Measurements from ENCODE around the gene PVALEF. TPM values are rescaled to one million over a fixed set of nuclear protein-coding genes. Genes with fewer than 3 reads are reported as not detected.
A peak's percentile ranks its signal among the peaks of the same experiment; 100 is the strongest.
"Not testable (repeated sequence)": the region's sequence is repeated elsewhere in the genome, so short reads cannot be mapped to it uniquely, and the experiment has no call there.

Gene PVALEF
- total RNA-seq, 2 experiments from 2014 or later: not detected

DNA sequence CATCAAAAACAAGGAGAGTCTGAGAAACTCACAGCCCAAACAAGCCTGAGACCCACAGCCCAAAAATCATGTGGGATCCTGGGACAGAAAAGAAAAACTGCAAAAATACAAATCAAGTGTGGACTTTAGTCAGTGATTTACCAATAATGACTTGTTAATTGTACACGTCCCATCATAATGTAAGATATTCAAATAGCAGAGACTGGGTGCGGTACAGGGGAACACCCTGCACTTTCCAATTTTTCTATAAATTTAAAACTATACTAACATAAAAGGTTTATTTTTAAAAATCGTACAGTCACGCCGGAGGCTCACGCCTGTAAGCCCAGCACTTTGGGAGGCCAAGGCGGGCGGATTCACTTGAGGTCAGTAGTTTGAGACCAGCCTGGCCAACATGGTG lies 48.7 kb downstream of the PVALEF start:
- Mint-ChIP-seq H3K9me3 (no peaks in the 10 kb centered on the region), H3K27ac (no peak overlapping the region), H3K4me1 (no peaks in the 10 kb centered on the region), H3K27me3 (no peaks in the 10 kb centered on the region), H3K36me3 (no peaks in the 10 kb centered on the region), H3K4me3 (no peak overlapping the region)
- ATAC-seq (ENCODE audit: low read depth) (no peak), DNase-seq (no peak)
- POLR2A ChIA-PET: no interaction called here

DNA sequence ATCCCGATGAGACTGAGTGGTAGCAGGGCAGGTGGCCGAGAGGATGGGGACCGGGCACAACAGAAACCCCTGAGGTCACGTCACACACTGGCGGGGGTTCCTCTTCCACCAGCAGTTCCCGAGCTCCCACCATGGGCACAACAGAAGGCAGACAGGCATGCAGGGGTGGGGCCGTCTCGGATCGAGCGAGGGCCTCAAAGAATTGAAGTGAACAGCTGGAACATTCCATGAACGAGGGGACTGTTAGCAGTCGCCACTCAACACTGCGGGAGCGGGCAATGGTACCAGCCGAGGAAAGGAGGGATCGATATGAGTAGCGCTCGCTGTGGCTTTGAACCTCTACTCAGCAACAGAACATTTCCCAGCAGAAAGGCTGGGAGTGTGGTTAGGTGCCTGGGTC lies 52.2 kb downstream of the PVALEF start:
- Mint-ChIP-seq H3K9me3 (no peaks in the 10 kb centered on the region), H3K36me3 (no peaks in the 10 kb centered on the region), H3K4me3 (no peak overlapping the region), H3K4me1 (peaks cover 6% of the 10 kb centered on the region), H3K27ac (no peak overlapping the region), H3K27me3 (no peaks in the 10 kb centered on the region)
- DNase-seq (no peak), ATAC-seq (ENCODE audit: low read depth) (no peak)
- POLR2A ChIA-PET: no interaction called here

DNA sequence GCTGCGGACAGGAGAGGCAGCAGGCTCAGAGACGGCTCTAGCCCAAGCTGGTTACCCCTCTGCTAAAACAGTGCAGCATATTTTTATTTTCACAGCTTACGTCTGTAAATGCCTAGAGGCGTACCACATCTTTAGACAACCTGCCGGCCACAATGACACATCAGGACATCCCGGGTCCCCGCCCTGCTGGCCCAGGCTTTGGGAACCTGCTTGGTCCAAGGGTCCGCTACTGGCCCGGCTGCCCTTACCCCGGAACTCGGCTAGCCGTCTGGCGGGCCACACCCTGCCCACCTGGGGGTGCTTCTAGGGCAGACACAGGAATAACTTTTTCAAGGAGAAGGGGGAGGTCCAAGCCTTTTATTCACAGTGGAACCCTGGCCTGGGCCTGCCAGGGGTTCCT lies 53.2 kb downstream of the PVALEF start:
- Mint-ChIP-seq H3K27me3 (no peaks in the 10 kb centered on the region), H3K9me3 (no peaks in the 10 kb centered on the region), H3K4me3 (no peak overlapping the region), H3K36me3 (no peaks in the 10 kb centered on the region), H3K4me1 (peaks cover 7% of the 10 kb centered on the region), H3K27ac (no peak overlapping the region)
- ATAC-seq (ENCODE audit: low read depth) (no peak), DNase-seq (no peak)
- POLR2A ChIA-PET: no interaction called here

DNA sequence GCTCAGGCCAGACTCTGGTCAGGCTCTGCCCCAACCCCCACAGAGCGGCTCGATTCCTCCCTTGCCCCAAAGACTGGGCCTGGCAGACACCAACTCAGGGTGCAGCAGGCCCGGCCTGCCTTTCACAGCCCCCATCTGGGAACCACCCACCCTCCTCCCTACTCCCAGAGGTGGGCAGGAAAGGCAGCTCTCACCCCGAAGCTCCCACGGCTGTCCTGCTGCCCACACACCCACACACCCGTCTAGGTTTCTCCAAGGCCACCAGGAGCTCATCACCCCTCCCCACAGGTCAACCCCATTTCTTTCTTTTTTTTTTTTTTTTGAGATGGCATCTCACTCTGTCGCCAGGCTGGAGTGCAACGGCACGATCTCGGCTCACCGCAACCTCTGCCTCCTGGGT lies 53.7 kb downstream of the PVALEF start:
- Mint-ChIP-seq H3K27ac (no peak overlapping the region), H3K4me3 (no peak overlapping the region), H3K36me3 (no peaks in the 10 kb centered on the region), H3K9me3 (no peaks in the 10 kb centered on the region), H3K27me3 (peaks cover 3% of the 10 kb centered on the region), H3K4me1 (peaks cover 11% of the 10 kb centered on the region)
- no peak for DNase-seq
- ATAC-seq (ENCODE audit: low read depth): no peak
- POLR2A ChIA-PET: no interaction called here

DNA sequence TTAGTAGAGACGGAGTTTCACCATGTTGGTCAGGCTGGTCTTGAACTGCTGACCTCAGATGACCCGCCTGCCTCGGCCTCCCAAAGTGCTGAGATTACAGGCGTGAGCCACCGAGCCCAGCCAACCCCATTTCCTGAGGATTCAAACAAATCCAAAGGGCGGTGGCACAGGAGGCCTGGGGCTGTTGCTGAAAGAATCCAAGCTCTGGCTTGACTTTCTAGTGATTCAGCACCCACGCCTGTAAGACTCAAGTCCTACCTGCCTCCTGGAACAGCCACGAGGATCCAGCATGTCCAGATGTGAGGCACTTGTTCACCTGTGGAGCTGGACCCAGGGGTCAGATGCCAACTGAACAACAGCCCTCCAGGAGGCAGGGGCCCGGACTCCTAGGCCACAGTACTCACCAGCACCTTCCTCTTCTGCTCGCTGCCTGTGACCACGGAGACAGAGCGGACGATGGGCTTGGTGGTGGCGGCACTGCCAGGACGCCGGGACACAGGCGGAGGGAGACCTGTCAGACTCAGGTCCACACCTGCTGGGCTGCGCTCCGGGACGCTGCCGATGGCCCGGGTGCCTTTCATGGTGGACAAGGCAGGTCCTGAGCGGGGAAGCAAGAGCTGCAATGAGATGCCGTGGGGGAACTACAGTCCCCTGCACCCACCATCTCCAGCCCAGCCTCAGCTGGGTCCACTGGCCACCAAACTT lies 54.3 kb downstream of the PVALEF start:
- no peak overlapping the region for H3K27ac Mint-ChIP-seq
- H3K4me1 Mint-ChIP-seq: peaks cover 11% of the 10 kb centered on the region
- H3K27me3 Mint-ChIP-seq: peaks cover 3% of the 10 kb centered on the region
- ATAC-seq (ENCODE audit: low read depth) (no peak), DNase-seq (no peak)
- H3K4me3 Mint-ChIP-seq: no peak overlapping the region
- no peaks in the 10 kb centered on the region for H3K36me3 Mint-ChIP-seq
- POLR2A ChIA-PET: no interaction called here
- no peaks in the 10 kb centered on the region for H3K9me3 Mint-ChIP-seq

DNA sequence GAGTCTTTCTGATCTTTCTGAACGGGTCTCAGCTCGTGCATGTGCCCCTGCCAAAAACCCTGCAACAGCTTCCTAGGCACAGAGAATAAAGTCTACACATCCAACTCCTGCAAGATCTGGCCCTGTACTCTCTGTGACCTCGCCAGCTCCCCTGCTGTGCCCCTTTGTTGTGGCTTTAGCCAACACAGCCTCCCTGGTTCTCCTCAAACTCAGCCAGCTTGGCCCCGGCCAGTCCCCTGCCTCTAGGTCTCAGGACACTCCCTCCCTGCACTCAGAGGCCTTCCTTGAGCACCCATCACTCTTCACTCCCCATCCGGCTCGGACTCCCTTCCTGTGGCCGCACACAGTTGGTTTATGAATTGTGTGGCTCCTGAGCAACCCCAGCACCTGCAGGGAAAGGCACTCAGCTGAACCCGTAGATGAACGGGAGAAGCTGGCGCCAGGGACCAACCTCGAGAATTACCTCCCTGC lies 56.1 kb downstream of the PVALEF start:
- Mint-ChIP-seq H3K9me3 (no peaks in the 10 kb centered on the region), H3K27me3 (peaks cover 3% of the 10 kb centered on the region), H3K27ac (no peak overlapping the region), H3K36me3 (no peaks in the 10 kb centered on the region), H3K4me1 (peaks cover 11% of the 10 kb centered on the region), H3K4me3 (peak overlapping the region; percentile 75)
- POLR2A ChIA-PET: interaction anchor here (1.1 kb wide), 1 partner anchor 17 kb away, joined by 4 read pairs; the partner anchor contains the start of genes NDUFAF8 and TEPSIN
- ATAC-seq (ENCODE audit: low read depth) (no peak), DNase-seq (no peak)

DNA sequence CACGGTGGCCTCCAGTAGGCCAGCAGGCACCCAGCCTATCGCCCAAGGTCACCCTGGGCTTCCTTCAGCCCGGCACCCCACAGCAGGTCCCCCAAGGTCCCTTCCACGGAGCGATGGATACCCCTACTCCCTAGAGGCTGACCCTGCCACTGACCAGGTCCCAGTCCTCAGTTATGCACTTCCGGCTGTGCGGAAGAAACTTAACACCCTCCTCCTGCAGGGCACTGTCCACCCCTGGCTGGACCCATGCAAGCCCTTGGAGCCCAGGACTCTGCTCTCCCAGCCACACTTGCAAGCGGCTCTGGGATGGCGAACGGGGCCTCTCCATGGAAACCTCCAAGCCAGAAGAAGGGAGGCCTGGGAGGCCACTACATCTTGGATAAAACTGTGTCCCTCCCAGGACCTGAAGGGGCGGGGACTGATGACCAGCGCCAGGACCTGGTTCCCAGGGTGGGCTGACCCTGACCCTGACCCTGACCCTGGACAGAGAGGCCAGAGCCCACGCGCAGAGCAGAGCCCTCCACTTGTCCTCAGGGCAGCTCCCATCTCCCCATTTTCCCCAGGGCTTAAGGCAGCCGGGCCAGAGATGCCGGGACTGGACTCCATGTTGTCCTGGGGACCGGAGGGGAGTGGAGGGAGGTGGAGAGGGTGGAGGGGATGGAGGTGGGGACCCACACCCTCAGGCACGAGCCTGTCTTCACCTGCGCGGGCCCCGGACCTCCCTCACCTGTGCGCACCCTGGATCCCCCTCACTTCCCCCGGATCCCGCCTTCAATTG lies 56.7 kb downstream of the PVALEF start:
- DNase-seq: no peak
- Mint-ChIP-seq H3K4me1 (peaks cover 11% of the 10 kb centered on the region), H3K36me3 (no peaks in the 10 kb centered on the region), H3K9me3 (no peaks in the 10 kb centered on the region), H3K4me3 (peak overlapping the region; percentile 75), H3K27ac (no peak overlapping the region), H3K27me3 (peaks cover 3% of the 10 kb centered on the region)
- ATAC-seq (ENCODE audit: low read depth): no peak
- POLR2A ChIA-PET: interaction anchor here (1.0 to 1.3 kb wide), 6 partner anchors 10 to 291 kb away, joined by 3 to 26 read pairs (median 4); partner anchors contain the start of genes ACTG1, BAIAP2, NDUFAF8 and TEPSIN

DNA sequence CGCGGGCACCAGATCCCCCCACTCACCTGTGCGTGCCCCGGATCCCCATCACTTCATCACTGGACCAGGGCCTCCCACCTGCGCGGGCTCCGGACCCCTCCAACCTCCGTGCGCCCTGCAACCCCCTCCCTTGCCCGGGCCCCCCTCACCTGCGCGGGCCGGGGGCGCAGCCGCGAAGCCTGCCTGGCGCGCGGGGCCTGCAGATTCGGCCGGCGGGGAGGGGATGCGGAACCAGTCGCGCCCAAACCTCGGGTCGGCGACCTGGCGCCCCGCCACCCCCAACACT lies 57.3 kb downstream of the PVALEF start:
- Mint-ChIP-seq H3K9me3 (no peaks in the 10 kb centered on the region), H3K4me3 (peak overlapping the region; percentile 75), H3K27ac (no peak overlapping the region), H3K27me3 (peaks cover 3% of the 10 kb centered on the region), H3K36me3 (peaks cover 1% of the 10 kb centered on the region), H3K4me1 (peaks cover 12% of the 10 kb centered on the region)
- DNase-seq: no peak
- POLR2A ChIA-PET: interaction anchor here (0.8 to 1.3 kb wide), 8 partner anchors 10 to 290 kb away, joined by 3 to 26 read pairs (median 4); partner anchors contain the start of genes ACTG1, BAIAP2, NDUFAF8 and TEPSIN
- no peak for ATAC-seq (ENCODE audit: low read depth)

DNA sequence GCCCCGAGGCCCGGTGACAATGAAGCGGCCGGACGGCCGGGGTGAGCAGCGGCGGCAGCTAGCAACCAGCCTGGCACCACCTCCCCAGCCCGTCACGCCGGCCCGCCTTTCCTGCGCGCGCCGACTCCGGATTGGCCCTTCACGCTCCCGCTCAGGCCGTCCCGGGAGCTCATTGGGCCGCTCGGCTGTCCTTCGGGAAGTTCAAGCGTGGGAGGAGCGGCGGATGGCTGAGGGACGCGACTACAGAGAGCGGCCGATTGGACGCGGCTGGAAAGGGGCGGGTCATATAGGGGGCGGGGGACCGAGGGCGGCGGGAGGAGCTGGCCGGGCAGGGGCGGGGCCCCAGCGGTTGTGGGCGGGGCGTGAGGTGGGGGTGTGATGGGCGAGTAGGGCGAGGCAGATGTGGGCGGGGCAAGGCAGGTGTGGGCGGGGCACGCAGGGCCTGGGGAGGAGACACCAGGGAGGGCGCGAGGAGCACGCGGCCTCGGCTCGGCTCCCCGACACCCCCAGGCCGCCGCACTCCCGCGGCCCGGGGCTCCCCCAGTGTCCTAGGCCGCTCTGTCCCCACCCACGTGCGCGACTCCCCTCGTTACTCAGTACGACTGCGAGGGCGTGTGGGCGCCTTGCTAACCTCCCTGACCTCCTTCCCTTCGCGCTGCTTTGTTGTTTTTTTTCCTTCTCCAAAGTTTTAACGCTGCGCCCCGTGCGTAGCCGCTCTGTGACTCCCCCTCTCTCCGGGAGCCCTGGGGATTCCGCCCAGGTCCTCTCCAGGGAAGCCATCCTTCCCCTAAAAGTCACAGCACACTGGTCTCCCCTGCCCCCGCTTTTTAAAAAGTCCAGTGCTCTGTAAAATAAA lies 57.8 kb downstream of the PVALEF start, which contains the start of gene CEP131:
TSS of gene CEP131 (minus strand) at position 60 of the 856 bp plus-strand sequence. CDS start 2,909 bp downstream, outside the sequence.
- peaks cover 5% of the 10 kb centered on the region for H3K36me3 Mint-ChIP-seq
- H3K4me3 Mint-ChIP-seq: peak within 1 kb of the TSS; percentile 75
- H3K9me3 Mint-ChIP-seq: no peaks in the 10 kb centered on the region
- peak; percentile 100 for DNase-seq
- peak within 1 kb of the TSS; percentile 50 for H3K27ac Mint-ChIP-seq
- peak; percentile 100 for ATAC-seq (ENCODE audit: low read depth)
- peaks cover 3% of the 10 kb centered on the region for H3K27me3 Mint-ChIP-seq
- peaks cover 15% of the 10 kb centered on the region for H3K4me1 Mint-ChIP-seq
- POLR2A ChIA-PET: interaction anchor here (0.5 to 1.3 kb wide), 11 partner anchors 9 to 768 kb away, joined by 3 to 26 read pairs (median 4); partner anchors contain the start of genes ACTG1, BAIAP2, NDUFAF8 and TEPSIN

DNA sequence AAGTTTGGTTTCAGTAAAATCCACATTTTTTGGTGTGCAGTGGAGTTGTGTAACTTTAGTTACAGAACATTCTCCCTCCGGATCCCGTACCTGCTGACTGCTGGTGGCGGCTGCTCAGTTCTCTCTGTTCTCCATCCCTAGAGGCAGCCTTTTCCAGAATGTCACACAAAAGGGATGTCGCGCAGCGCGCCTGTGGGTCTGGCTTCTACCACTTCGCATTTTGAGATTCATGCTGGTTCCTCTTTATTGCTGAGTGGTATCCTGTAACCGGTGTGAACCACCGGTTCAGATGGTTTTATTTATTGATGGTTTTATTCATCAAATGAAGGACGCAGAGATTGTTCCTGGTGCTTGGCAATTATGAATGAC lies 58.4 kb downstream of the PVALEF start:
- no peaks in the 10 kb centered on the region for H3K9me3 Mint-ChIP-seq
- peaks cover 15% of the 10 kb centered on the region for H3K4me1 Mint-ChIP-seq
- peak overlapping the region; percentile 66 for H3K4me3 Mint-ChIP-seq
- ATAC-seq (ENCODE audit: low read depth) (no peak), DNase-seq (no peak)
- POLR2A ChIA-PET: interaction anchor here (0.8 kb wide), 1 partner anchor 769 kb away, joined by 4 read pairs; no protein-coding TSS in a partner anchor
- H3K27ac Mint-ChIP-seq: peak overlapping the region; percentile 50
- H3K27me3 Mint-ChIP-seq: peaks cover 3% of the 10 kb centered on the region
- peaks cover 5% of the 10 kb centered on the region for H3K36me3 Mint-ChIP-seq

DNA sequence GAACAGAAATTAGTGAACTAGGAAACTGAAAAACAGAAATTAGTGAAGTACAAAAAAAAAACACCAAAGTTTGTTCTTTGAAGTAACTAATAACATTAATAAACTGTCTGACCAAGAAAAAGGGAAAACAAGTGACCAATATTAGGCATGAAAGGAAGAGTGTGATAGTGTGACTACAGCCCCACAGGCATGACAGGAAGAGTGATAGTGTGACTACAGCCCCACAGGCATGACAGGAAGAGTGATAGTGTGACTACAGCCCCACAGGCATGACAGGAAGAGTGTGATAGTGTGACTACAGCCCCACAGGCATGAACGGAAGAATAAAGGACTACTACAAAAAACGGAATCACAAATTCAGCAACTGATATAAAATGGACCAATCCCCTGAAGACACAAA lies 62.3 kb downstream of the PVALEF start:
- H3K27me3 Mint-ChIP-seq; ATAC-seq (ENCODE audit: low read depth); H3K9me3 Mint-ChIP-seq; POLR2A ChIA-PET; H3K27ac Mint-ChIP-seq; DNase-seq; H3K4me3 Mint-ChIP-seq: not testable (repeated sequence)
- peaks cover 17% of the 10 kb centered on the region for H3K36me3 Mint-ChIP-seq
- peaks cover 11% of the 10 kb centered on the region for H3K4me1 Mint-ChIP-seq

DNA sequence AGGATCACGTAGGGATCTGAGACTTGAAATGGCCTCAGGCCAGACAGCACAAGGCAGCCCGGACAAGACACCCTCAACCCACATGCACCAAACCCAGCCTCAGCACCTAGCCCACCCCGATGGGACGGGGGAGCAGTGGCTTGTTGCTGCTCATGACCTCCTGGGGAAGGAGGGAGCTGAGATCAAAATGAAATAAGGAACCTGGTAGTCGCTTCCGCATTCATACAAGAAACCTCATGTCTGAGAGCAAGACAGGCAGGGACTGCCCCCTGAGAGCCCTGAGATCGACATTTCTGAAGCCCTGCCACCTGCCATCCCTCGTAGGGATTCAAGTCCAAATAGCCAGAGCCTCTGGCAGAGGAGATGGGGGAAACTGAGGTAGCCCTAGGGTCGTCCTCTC lies 63.1 kb downstream of the PVALEF start:
- no peak for ATAC-seq (ENCODE audit: low read depth)
- peaks cover 11% of the 10 kb centered on the region for H3K4me1 Mint-ChIP-seq
- no peak overlapping the region for H3K27ac Mint-ChIP-seq
- no peak overlapping the region for H3K4me3 Mint-ChIP-seq
- no peaks in the 10 kb centered on the region for H3K9me3 Mint-ChIP-seq
- POLR2A ChIA-PET: no interaction called here
- DNase-seq: no peak
- H3K36me3 Mint-ChIP-seq: peaks cover 17% of the 10 kb centered on the region
- peaks cover 3% of the 10 kb centered on the region for H3K27me3 Mint-ChIP-seq

Data from activated naive CD8-positive, alpha-beta T cell treated with anti-CD3 and anti-CD28 coated beads, Interleukin-2, amount 10 ng/mL, durations not matched to agents 7 days and 5 days (primary cell).